ENCODE results near the gene EYA4. TPM values are rescaled to one million over a fixed set of nuclear protein-coding genes. Genes with fewer than 3 reads are reported as not detected.

The EYA4 gene
- total RNA-seq, 1 donor from 2014 or later = 0.40 TPM

GRCh38 chr6:133523816-133524215 is 282.7 kb downstream of the EYA4 start:
- Mint-ChIP-seq H3K36me3 (ENCODE audit: low read depth) (no peaks in the 10 kb centered on the region), H3K27me3 (no peaks in the 10 kb centered on the region), H3K27ac (no peak overlapping the region), H3K4me1 (no peaks in the 10 kb centered on the region), H3K4me3 (no peak overlapping the region), H3K9me3 (no peaks in the 10 kb centered on the region)
- ATAC-seq (ENCODE audit: low read depth) (no peak), DNase-seq (no peak)
- no peak for TF ChIP-seq CTCF (IDR thresholded peaks at IDR 0.05)
- ChIA-PET POLR2A (no interaction called here), CTCF (no interaction called here)
- intact Hi-C loops (cut with micrococcal nuclease) = no loop called here

- H3K9me3 Mint-ChIP-seq = no peaks in the 10 kb centered on the region
- intact Hi-C loops (cut with micrococcal nuclease) = no loop called here
- ATAC-seq (ENCODE audit: low read depth) = no peak
- ChIA-PET CTCF (no interaction called here), POLR2A (no interaction called here)
- no peaks in the 10 kb centered on the region for H3K4me1 Mint-ChIP-seq
- H3K4me3 Mint-ChIP-seq = no peak overlapping the region
- no peak for TF ChIP-seq CTCF (IDR thresholded peaks at IDR 0.05)
- no peak for DNase-seq
- H3K36me3 Mint-ChIP-seq (ENCODE audit: low read depth) = no peaks in the 10 kb centered on the region
- H3K27me3 Mint-ChIP-seq = no peaks in the 10 kb centered on the region
- H3K27ac Mint-ChIP-seq = no peak overlapping the region
These were observed 285.3 kb downstream of the EYA4 start for GRCh38 chr6:133526436-133526835.

GRCh38 chr6:133528566-133528965 is 287.4 kb downstream of the EYA4 start:
- CTCF ChIA-PET = no interaction called here
- no peaks in the 10 kb centered on the region for H3K4me1 Mint-ChIP-seq
- no peak for ATAC-seq (ENCODE audit: low read depth)
- intact Hi-C loops (cut with micrococcal nuclease) = no loop called here
- H3K4me3 Mint-ChIP-seq = no peak overlapping the region
- TF ChIP-seq CTCF (IDR thresholded peaks at IDR 0.05) = no peak
- no peaks in the 10 kb centered on the region for H3K9me3 Mint-ChIP-seq
- DNase-seq = no peak
- POLR2A ChIA-PET = no interaction called here
- H3K27ac Mint-ChIP-seq = no peak overlapping the region
- no peaks in the 10 kb centered on the region for H3K36me3 Mint-ChIP-seq (ENCODE audit: low read depth)
- no peaks in the 10 kb centered on the region for H3K27me3 Mint-ChIP-seq

GRCh38 chr6:133532908-133533307 is 291.8 kb downstream of the EYA4 start:
- H3K9me3 Mint-ChIP-seq = no peaks in the 10 kb centered on the region
- no peaks in the 10 kb centered on the region for H3K4me1 Mint-ChIP-seq
- no peak for ATAC-seq (ENCODE audit: low read depth)
- no peak for DNase-seq
- no peaks in the 10 kb centered on the region for H3K27me3 Mint-ChIP-seq
- intact Hi-C loops (cut with micrococcal nuclease) = no loop called here
- POLR2A ChIA-PET = no interaction called here
- no peak for TF ChIP-seq CTCF (IDR thresholded peaks at IDR 0.05)
- H3K4me3 Mint-ChIP-seq = no peak overlapping the region
- CTCF ChIA-PET = no interaction called here
- no peak overlapping the region for H3K27ac Mint-ChIP-seq
- H3K36me3 Mint-ChIP-seq (ENCODE audit: low read depth) = no peaks in the 10 kb centered on the region

GRCh38 chr6:133539502-133540259 is 298.5 kb downstream of the EYA4 start:
- DNase-seq (no peak), ATAC-seq (ENCODE audit: low read depth) (no peak)
- H3K4me3 Mint-ChIP-seq = no peak overlapping the region
- H3K4me1 Mint-ChIP-seq = no peaks in the 10 kb centered on the region
- ChIA-PET POLR2A (no interaction called here), CTCF (no interaction called here)
- no peak overlapping the region for H3K27ac Mint-ChIP-seq
- no peaks in the 10 kb centered on the region for H3K9me3 Mint-ChIP-seq
- intact Hi-C loops (cut with micrococcal nuclease) = no loop called here
- peaks cover 7% of the 10 kb centered on the region for H3K27me3 Mint-ChIP-seq
- TF ChIP-seq CTCF (IDR thresholded peaks at IDR 0.05) = no peak
- H3K36me3 Mint-ChIP-seq (ENCODE audit: low read depth) = no peaks in the 10 kb centered on the region
